MM.1S (cell line): Measurements from ENCODE around the gene ZNF593.

ENCODE experiments used
- DNase-seq: peaks from one replicate; pipeline ENCODE4 v3.0.0-alpha.2; 2015
- H2AFZ ChIP-seq: fragments of 300-600 bp; sonication (generic); 2 replicates; pipeline ENCODE4 v1.6.0; 2016; ENCODE audit warnings: antibody characterized with exemption, low read length
- H3F3A ChIP-seq: fragments of 300-600 bp; sonication (generic); 2 replicates; pipeline ENCODE4 v1.6.1; 2016; ENCODE audit warnings: mild to moderate bottlenecking, antibody characterized with exemption, low read length, moderate library complexity, mixed read lengths; ENCODE audit not compliant: insufficient read depth
- H3K27ac ChIP-seq: fragments of 300-600 bp; sonication (generic); 2 replicates; pipeline ENCODE4 v1.5.1; 2016; ENCODE audit warnings: mild to moderate bottlenecking, low read length
- H3K27me3 ChIP-seq: fragments of 300-600 bp; sonication (generic); replicated peaks from 2 replicates; pipeline ENCODE4 v1.6.0; 2016; ENCODE audit warnings: low read length; ENCODE audit not compliant: insufficient read depth
- H3K36me3 ChIP-seq: fragments of 300-600 bp; sonication (generic); replicated peaks from 2 replicates; pipeline ENCODE4 v1.6.1; 2016; ENCODE audit warnings: mild to moderate bottlenecking, low read length, mixed read lengths; ENCODE audit not compliant: insufficient read depth
- H3K4me1 ChIP-seq: fragments of 300-600 bp; sonication (generic); 2 replicates; pipeline ENCODE4 v1.6.1; 2016; ENCODE audit warnings: low read length, mixed read lengths
- H3K4me2 ChIP-seq: fragments of 300-600 bp; sonication (generic); 2 replicates; pipeline ENCODE4 v1.6.0; 2016; ENCODE audit warnings: low read depth, low read length
- H3K4me3 ChIP-seq: fragments of 300-600 bp; sonication (generic); 2 replicates; pipeline ENCODE4 v1.5.1; 2016; ENCODE audit warnings: low read length, mixed read lengths
- H3K79me2 ChIP-seq: fragments of 300-600 bp; sonication (generic); 2 replicates; pipeline ENCODE4 v1.6.1; 2016; ENCODE audit warnings: mixed run types, low read length, mixed read lengths
- H3K9ac ChIP-seq: fragments of 300-600 bp; sonication (generic); 2 replicates; pipeline ENCODE4 v1.6.1; 2016; ENCODE audit warnings: low read length, mixed read lengths
- H3K9me2 ChIP-seq: fragments of 300-600 bp; sonication (generic); replicated peaks from 2 replicates; pipeline ENCODE4 v1.6.1; 2016; ENCODE audit warnings: mild to moderate bottlenecking, low read length, mixed read lengths; ENCODE audit not compliant: insufficient read depth
- H3K9me3 ChIP-seq: fragments of 300-600 bp; sonication (generic); replicated peaks from 2 replicates; pipeline ENCODE4 v1.6.1; 2016; ENCODE audit warnings: mild to moderate bottlenecking, low read length, mixed read lengths; ENCODE audit not compliant: insufficient read depth
- H4K20me1 ChIP-seq: fragments of 300-600 bp; sonication (generic); 2 replicates; pipeline ENCODE4 v1.6.1; 2016; ENCODE audit warnings: mild to moderate bottlenecking, low read length, moderate library complexity, mixed read lengths; ENCODE audit not compliant: insufficient read depth
- CTCF ChIP-seq: fragments of 300-600 bp; sonication (generic); IDR thresholded peaks from 2 replicates; pipeline ENCODE4 v1.5.1; 2016; ENCODE audit warnings: antibody characterized with exemption, low read length, mixed read lengths
- EZH2 ChIP-seq: fragments of 300-600 bp; sonication (generic); optimal IDR thresholded peaks from 2 replicates; pipeline ENCODE3; 2017; ENCODE audit warnings: low read depth, mild to moderate bottlenecking, antibody characterized with exemption, low read length, mixed read lengths
- EZH2phosphoT487 ChIP-seq: fragments of 300-600 bp; sonication (generic); IDR thresholded peaks from 2 replicates; pipeline ENCODE4 v1.6.1; 2018; ENCODE audit warnings: antibody characterized with exemption, low read length

The ZNF593 gene

GRCh38 chr1:26138974-26139558 is 30.6 kb upstream of the ZNF593 start:
- Histone ChIP-seq H3K79me2 (no peaks in the 10 kb centered on the region), H3K9ac (no peak overlapping the region), H3K36me3 (no peaks in the 10 kb centered on the region), H2AFZ (no peak overlapping the region), H3K4me3 (no peak overlapping the region), H3K27me3 (no peaks in the 10 kb centered on the region), H3K4me1 (no peaks in the 10 kb centered on the region), H3K9me3 (no peaks in the 10 kb centered on the region), H3F3A (no peaks in the 10 kb centered on the region), H3K9me2 (no peaks in the 10 kb centered on the region), H3K4me2 (no peak overlapping the region), H4K20me1 (no peaks in the 10 kb centered on the region; the same call in 1 of the 2 replicates), H3K27ac (no peak overlapping the region)
- TF ChIP-seq EZH2 (no peak), EZH2phosphoT487 (no peak), CTCF (no peak)
- no peak for DNase-seq

- H3K9me3 ChIP-seq = no peaks in the 10 kb centered on the region
- no peak overlapping the region for H3K4me3 ChIP-seq
- H3K9ac ChIP-seq = no peak overlapping the region
- peaks cover 3% of the 10 kb centered on the region; the same call in 1 of the 2 replicates for H3K4me1 ChIP-seq
- no peak overlapping the region for H3K4me2 ChIP-seq
- H3K9me2 ChIP-seq = no peaks in the 10 kb centered on the region
- no peak overlapping the region for H2AFZ ChIP-seq
- no peaks in the 10 kb centered on the region for H3K27me3 ChIP-seq
- no peak overlapping the region for H3K27ac ChIP-seq
- H3K36me3 ChIP-seq = no peaks in the 10 kb centered on the region
- H4K20me1 ChIP-seq = no peaks in the 10 kb centered on the region
- H3F3A ChIP-seq = no peaks in the 10 kb centered on the region
- no peaks in the 10 kb centered on the region for H3K79me2 ChIP-seq
- TF ChIP-seq EZH2 = no peak
- TF ChIP-seq EZH2phosphoT487 = no peak
- TF ChIP-seq CTCF = no peak
- no peak for DNase-seq
Observed at GRCh38 chr1:26142159-26142558, 27.5 kb upstream of the ZNF593 start.

GRCh38 chr1:26145041-26145959 is 24.4 kb upstream of the ZNF593 start:
- Histone ChIP-seq H3K9me2 (no peaks in the 10 kb centered on the region), H3F3A (no peaks in the 10 kb centered on the region), H4K20me1 (no peaks in the 10 kb centered on the region), H3K27me3 (no peaks in the 10 kb centered on the region), H3K36me3 (no peaks in the 10 kb centered on the region), H3K4me3 (no peak overlapping the region), H3K79me2 (no peaks in the 10 kb centered on the region), H3K27ac (no peak overlapping the region), H3K4me1 (peaks cover 3% of the 10 kb centered on the region; the same call in 1 of the 2 replicates), H2AFZ (peak overlapping the region; percentile 24; the same call in 1 of the 2 replicates), H3K9ac (no peak overlapping the region), H3K4me2 (peak overlapping the region; percentile 38), H3K9me3 (no peaks in the 10 kb centered on the region)
- peak; percentile 86 for DNase-seq
- TF ChIP-seq EZH2phosphoT487 = no peak
- peak; percentile 83 for TF ChIP-seq CTCF
